Stomach (tissue), 4 donors: ENCODE measurements around the gene IFNL3.

Source experiments
- CTCF ChIP-seq, 7 experiments: fragments of 450-650 bp in 4 of 7; fragments of 200-600 bp in 3 of 7; sonication (generic) in 3 of 7; IDR thresholded peaks; one replicate each; pipeline ENCODE4 v1.5.1; 2016 to 2019; ENCODE audit warnings: antibody characterized with exemption in 7 of 7, control low read depth in 2 of 7, mild to moderate bottlenecking in 1 of 7
- EP300 ChIP-seq: sonication (generic); formaldehyde crosslinking; IDR thresholded peaks from one replicate; pipeline ENCODE4 v1.6.1; 2017; ENCODE audit warnings: antibody characterized with exemption
- POLR2A ChIP-seq, 4 donors: fragments of 450-650 bp; IDR thresholded peaks; one replicate each; pipeline ENCODE4 v1.6.1; 2016; ENCODE audit warnings: antibody characterized with exemption in 4 of 4, control low read depth in 2 of 4, mild to moderate bottlenecking in 1 of 4, moderate library complexity in 1 of 4
- POLR2AphosphoS5 ChIP-seq, 3 donors: sonication (generic); formaldehyde crosslinking; IDR thresholded peaks; one replicate each; pipeline ENCODE4 v1.6.1; 2016; ENCODE audit warnings: antibody characterized with exemption in 3 of 3

- no peak for TF ChIP-seq CTCF (IDR thresholded peaks at IDR 0.05)
- no peak for TF ChIP-seq POLR2A (IDR thresholded peaks at IDR 0.05)
- TF ChIP-seq EP300 = no peak
- TF ChIP-seq POLR2AphosphoS5 (IDR thresholded peaks at IDR 0.05) = no peak
These were observed 26.4 kb downstream of the IFNL3 start for GRCh38 chr19:39218230-39219007.
